IPS DF 4.7 (cell line): Measurements from ENCODE around the gene CNST.
"Not testable (repeated sequence)": the region's sequence is repeated elsewhere in the genome, so short reads cannot be mapped to it uniquely, and the experiment has no call there.

Source experiments
- DNase-seq: peaks from one replicate; pipeline ENCODE4 v3.0.0-alpha.2; 2013; ENCODE audit warnings: low spot score; ENCODE audit errors: extremely low read depth

CNST gene

DNA sequence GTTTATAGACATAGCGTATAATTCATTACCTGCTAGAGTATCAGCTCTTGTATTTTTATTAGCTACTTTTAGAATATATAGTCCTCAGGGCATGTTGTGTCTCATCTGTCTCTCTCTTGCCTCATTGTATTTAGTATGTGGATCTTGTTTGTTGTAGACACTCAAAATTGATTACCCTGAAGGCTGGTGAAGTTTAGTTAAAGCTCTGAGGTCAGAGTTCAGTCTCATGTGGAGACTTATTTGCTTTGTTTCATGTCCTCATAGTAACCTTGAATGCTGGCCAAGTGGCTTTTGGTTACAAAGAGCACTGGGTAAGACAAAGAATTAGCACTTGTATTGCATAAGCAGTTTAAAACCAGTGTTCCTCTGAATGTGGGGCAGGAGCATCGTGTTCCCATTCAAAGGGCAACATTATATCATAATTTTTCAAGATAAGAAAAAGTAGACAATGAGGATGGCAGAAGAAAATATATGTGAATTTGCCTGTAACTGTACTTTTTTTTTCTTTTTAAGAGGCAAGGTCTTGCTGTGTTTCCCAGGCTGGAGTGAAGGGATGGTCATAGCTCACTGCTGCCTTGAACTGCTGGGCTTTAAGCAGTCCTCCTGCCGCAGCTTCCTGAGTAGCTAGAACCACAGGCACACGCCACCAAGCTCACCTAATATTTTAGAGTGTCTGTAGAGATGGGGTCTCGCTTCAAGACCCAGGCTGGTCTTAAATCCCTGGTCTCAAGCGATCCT lies 17.4 kb downstream of the CNST start:
- no peak for DNase-seq

DNA sequence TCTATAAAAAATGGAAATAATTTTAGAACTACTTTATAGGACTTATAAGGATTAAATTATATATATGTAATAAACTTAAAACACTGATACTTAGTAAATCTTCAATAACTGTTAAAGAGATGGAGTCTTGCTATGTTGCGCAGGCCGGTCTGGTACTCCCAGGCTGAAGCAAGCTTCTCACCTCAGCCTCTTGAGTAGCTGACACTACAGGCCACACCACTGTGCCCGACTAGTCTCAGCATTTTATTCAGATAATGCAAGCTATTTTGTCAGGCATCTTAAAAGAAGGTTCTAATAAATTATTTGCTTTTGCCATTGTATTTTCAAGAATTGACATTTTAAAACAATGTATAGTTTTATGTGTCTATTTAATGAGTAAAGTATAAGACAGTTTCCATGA lies 20.8 kb downstream of the CNST start:
- DNase-seq: no peak

DNA sequence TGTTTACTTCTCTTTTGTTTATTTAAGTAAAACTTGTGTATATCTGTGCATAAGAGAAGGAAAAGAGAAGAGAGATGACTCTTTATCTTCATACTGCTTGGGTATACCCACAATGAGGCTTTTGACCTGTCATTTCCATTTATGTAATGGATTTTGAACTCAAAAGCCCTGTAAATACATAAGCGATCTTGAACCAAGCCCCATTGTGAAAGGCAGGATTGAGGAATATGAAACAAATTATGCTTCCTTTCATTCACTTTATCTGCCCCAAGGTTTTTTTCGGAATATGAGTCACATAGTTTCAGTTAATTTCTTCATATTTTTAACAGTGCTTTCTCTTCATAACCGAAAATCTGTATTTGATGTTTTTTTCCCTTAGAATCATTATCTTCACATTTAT lies 21.4 kb downstream of the CNST start:
- no peak for DNase-seq

DNA sequence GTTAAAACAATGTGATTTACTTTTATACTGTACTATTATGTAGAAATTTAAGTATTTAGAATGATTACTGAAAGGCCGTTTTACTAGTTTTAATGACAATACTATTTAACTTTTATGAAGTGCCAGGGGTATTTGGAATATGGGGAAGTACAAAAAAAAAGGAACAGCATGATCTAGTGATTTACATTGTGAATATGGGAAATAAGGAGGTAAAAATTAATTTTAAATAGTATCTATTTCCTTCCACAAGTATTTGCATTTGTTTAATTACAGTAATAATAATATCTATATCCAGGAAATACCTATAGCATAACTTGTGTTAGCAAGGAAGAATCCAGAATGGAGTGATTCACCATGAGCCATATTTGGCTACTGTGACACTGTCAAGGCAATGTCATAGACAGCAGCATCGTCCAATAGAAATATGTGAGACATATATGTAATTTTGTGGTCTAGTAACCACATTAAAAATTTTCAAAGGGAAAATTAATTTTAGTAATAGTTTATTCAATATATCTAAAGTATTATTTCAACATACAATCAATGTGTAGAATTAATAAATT lies 22.0 kb downstream of the CNST start:
- DNase-seq: no peak

DNA sequence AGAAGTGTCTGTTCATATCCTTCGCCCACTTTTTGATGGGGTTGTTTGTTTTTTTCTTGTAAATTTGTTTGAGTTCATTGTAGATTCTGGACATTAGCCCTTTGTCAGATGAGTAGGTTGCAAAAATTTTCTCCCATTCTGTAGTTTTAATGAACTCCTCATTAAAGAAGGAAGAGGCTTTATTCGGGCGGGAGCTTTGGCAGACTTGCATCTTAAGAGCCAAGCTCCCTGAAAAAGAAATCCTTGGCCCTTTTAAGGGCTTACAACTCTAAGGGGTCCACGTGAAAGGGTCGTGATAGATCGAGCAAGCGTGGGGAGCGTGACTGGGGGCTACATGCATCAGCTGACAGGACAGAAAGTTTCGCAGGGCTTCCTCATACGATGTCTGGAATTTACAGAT lies 23.7 kb downstream of the CNST start:
- not testable (repeated sequence) for DNase-seq

DNA sequence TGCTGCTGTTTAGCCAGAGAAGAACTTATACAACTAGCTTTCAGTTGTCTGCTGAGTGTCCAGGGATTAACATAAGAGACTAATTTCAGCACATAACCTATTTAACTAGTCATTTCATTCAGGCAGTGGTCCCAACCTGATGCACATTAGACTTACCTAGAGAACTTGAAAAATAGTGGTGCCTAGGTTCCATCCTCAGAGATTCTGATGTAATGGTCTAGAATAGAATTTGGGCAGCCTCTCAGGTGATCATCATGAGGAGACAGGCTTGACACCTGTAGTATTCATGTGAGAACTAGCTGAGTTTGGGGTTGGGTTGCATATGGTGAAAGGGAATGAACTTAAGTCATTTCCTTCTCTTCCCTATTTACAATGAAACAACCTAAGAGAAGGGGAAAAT lies 24.8 kb downstream of the CNST start:
- no peak for DNase-seq

DNA sequence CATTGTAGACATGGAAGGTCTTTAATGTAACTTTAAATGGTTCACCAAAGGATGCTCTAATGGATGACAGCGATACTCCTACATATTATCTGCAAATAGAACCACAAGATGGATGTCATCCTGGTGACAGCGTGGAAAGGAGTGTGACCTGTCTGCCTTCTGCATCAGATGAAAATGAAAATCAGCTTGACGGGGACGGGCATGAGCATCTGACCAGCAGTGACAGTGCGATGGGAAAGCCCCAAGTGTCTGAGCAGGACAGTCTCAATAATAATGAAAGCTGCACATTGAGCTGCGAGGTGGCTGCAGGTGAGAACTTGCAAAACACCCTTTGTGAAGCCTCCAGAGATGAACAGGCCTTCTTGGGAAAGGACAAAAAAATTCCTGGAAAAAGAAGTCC lies 25.2 kb downstream of the CNST start:
- DNase-seq: no peak

DNA sequence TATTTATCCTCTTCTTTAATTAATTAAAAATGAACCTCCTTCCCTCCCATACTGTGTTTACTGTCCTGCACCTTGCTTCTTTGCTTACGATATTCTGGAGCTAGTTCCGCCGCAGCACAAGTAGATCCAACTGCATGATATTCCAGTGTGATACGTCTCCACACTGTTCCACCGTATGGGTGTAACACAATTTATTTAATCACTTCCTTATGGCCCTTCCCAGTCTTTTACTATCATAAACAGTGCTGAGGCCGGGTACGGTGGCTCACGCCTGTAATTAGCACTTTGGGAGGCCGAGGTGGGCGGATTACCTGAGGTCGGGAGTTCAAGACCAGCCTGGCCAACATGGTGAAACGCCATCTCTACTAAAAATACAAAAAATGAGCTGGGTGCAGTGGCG lies 25.7 kb downstream of the CNST start:
- DNase-seq: no peak

DNA sequence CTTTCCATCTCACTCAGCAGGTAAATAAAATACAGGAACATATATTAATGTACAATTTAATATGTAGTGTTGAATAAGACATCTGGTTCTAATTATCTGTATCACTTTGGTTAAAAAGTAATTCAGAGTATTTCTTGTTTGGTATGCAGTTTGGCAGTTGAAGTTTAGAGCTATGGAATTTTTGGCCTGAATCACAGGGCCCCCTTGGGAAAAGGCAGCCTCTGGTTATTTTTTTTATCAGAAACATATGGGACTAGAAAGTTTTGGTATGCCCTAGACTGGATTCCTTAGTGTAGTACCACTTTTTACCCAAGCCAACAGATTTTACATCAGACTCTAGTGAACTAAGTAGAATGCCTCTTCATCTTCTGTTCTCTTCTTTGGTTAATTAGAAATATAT lies 26.4 kb downstream of the CNST start:
- DNase-seq: no peak

DNA sequence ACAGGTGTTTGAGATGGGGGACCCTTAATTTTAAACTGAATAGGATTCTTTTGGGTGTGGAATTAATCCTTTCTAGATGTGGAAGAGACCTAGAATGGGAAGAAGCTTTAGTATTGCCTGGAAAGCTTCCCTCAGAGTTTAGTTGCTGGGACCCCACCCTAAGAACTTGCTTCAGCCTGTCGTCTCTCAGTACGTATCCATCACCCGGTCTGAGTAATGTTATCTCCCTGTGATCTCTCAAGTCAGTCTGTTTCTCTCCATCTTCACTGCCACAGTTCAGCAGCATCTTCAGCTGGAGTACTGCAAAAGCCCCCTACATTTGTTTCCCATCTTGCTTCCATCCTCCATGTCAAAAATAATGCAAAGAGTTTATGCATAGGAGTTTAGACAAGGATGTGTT lies 28.9 kb downstream of the CNST start:
- no peak for DNase-seq

DNA sequence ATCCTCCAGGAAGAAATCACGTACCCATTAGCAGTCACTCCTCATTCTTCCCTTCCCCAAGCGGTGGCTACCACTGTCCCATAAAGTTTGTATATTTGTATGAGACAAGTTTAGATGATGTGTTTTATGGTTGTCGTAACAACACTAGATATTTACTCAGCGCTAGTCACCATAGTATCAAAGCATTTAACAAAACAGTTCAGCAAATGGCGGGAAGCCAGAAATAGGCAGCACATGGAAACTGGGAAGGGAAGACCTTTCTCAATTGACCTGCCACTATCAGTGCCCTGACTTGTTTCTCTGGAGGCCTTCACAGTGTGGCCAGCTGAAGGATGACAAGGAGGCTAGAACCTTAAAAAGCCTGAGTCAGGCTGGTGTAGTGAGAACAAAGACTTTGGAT lies 31.1 kb downstream of the CNST start:
- DNase-seq: no peak

DNA sequence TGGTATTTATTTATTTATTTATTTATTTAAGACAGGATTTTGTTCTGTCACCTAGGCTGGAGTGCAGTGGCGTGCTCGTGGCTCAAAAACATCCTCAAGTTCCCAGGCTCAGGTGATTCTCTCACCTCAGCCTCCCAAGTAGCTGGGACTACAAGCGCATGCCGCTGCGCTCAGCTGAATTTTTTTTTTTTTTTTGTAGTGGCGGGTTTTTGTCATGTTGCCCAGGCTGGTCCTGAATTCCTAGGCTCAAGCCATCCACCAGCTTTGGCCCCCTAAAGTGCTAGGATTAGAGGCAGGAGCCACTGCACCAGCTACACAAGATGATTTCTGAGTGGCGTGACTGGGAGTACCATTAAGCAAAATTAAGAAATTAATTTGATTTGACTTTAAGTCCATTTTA lies 31.7 kb downstream of the CNST start:
- no peak for DNase-seq

DNA sequence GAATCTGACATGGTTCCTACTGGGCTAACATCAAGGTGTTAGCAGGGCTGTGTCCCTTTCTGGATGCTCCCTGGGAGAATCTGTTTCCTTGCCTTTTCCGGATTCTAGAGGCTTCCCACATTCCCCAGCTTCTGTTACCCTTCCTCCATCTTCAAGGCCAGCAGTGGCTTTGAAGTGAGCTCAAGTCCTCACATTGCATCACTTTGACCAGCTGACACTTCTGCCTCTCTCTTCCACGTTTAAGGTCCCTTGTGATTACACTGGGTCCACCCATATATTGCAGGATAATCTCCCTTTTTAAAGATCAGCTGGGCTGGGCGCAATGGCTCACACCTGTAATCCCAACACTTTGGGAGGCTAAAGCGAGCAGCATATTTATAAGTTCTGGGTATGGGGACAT lies 33.1 kb downstream of the CNST start:
- no peak for DNase-seq

DNA sequence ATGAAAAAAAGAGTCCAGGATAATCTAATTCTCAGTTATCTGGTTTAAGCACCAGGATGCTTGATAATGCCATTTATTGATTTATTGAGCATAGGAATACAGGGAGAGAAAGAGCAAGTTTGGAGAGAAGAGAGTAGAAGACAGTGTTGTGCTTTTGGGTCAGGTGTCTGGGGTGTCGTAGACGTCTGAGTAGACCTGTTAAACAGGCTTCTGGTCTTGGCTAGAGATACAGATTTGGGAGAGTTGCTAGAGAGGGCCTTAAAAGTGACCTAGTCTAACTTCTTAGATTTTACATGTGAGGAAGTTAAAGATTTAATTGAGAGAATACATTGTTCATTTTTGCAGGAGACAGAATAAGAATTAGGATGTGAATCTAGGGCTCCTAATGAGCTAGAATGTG lies 34.3 kb downstream of the CNST start:
- no peak for DNase-seq

DNA sequence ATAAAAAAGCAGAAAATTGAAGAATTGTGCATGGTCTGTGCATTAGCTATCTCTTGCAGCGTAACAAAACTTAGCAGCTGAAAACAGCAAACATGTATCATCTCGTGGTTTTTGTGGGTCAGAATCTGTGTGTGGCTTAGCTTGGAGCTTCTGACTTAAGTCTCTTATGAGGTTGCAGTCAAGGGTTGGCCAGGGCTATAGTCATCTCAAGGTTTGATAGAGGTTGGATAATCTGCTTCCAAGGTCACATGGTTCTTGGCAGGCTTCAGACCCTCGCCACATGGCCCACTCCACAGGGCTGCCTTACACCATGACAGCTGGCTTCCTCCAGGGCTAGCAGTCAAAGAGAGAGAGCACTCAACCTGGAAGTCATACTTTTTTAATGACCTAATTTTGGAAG lies 35.9 kb downstream of the CNST start:
- no peak for DNase-seq

DNA sequence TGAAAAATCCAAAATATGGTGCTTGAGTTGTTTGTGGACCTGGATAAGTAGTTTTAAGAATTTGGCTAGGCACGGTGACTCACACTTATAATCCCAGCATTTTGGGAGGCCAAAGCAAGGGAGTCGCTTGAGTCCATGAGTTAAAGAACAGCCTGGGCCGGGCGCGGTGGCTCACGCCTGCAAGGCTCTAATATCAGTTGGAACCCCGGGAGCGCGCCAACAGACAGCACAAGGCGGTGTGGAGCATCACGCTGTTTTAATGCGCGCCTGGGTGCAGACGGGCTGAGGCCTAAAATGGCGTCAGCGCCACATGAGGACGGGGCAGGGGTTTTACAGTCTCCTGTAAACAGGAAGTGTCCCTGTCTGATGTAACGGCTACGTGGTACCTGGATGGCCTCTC lies 39.0 kb downstream of the CNST start:
- DNase-seq: not testable (repeated sequence)

DNA sequence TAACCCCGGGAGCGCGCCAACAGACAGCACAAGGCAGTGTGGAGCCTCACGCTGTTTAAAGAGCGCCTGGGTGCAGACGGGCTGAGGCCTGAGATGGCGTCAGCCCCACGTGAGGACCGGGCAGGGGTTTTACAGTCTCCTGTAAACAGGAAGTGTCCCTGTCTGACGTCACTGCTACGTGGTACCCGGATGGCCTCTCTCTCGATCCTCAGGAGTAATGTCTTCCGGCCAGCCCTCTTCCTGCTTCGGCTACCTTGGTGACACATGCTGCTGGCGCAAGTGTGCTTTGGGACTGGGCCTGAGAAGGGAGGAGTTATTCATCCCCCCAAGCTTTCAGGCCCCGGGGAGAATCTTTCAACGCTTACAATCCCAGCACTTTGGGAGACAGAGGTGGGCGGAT lies 41.2 kb downstream of the CNST start:
- no peak for DNase-seq

DNA sequence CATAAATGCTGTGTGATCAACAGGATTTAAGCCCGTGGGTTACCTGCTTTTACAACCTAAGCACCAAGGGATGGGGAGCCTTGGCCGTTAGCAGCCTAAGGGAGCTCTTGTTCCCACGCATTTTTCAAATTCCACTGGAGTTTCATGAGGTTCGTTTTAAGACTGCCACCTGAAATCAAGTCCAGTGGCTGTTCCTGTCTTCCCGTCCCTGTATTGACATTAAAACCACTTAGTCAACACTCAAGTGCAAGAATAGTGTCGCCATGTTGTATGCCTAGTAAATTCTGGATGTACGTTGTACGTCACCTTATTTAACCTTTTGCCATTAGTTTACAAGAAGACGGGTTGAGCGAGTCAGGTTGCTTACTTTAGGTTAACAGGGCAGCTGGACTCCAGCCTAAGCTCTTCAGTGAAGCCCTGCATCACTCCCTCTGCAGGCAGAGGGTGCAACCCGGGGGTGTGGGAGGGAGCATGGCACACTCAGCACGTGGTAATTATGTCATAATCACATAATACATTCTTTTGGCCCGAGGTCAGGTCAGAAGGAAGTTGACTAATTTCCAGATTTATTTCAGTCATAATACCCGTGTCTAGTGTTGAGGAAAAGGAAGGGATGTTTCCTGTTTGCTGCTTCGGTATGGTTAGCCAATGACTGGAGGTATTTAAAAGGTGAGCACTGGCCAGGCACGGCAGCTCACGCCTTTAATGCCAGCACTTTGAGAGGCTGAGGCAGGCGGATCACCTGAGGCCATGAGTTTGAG lies 42.5 kb downstream of the CNST start:
- DNase-seq: no peak

DNA sequence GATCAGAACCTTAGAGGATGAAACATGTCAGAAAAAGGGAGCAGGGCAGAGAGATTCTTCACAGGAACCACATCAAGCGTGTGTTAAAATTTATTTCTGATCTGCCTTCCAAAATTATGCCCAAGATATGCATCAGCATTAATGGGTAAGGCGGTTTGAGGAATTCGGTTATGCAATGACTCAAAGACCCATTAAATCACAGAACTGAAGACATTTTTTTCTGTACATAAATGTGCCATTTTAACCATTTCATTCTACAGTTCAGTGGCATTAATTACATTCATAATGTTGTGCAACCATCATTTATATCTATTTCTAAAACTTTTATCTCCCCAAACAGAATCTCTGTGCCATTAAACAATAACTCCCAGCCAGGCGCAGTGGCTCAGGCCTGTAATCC lies 43.4 kb downstream of the CNST start:
- no peak for DNase-seq

DNA sequence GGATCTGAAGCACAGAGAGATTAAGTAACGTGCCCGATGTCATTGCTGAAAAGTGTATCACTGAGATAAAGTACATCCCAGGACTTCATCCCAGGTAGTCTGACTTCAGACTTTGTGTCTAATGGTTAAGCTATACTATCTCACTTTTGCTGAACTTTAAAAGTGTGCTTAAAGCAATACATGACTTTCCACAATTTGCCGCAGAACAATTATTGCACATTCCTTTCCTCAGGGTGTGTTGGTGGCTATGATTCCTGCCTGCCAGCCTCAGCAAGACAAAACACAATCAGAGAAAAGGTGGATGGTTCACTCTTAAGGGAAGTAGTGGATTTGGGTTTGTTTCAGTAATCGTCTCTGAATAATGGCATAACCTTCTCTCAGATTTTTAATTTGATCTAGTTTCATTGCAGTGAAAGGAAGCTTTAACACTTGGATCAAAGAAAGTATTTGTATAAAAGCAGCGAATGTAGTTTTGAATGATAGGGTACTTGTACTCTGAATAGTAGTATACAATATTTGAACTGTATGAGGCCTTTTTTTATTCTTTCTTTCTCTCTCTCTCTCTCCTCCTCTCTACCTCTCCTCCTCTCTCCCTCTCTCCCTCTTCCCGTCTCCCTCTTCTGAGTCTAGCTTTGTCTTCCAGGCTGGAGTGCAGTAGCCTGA lies 47.0 kb downstream of the CNST start:
- DNase-seq: no peak

DNA sequence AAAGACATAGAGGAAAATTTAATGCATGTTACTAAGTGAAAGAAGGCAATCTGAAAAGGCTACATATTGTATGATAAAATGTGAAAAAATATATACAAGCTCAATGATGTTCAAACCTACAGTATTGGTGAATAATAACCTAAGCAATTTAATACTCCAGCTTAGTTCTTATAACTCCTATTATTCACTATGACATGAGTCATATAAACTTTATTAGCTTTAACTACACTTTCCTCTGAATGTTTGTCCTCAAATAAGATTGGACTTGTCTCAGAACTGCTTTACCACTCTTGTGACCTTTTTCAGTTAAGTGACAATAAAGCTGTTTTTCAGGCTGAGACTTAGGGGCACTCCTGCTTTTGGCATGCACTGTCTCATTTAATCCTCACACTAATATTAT lies 50.9 kb downstream of the CNST start:
- DNase-seq: no peak

DNA sequence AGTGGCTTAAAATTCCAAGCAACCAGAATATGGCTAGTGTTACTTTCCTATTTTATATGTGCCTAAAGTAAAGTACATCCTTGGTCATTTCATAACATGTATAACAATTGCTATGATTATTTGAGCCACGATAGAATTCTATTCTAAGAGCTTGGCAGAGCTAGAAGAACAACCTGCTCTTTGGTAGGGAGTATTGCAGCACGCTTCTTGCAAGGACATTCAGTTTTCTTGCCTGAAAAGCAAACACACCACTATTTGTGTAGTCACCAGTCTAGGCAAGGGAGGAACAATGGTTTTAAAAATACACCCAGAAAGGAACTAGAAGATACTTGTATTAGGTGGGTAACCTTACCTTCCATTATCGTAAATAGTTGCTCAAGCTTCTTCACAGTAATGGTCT lies 51.5 kb downstream of the CNST start:
- no peak for DNase-seq
